GM21786 (cell line): ENCODE measurements around the gene CFP.

Source experiments
- ATAC-seq: cut with Tn5 transposase; IDR thresholded peaks from one replicate; pipeline ENCODE4 v1.9.1; 2021; ENCODE audit not compliant: unreplicated experiment

CFP gene

DNA sequence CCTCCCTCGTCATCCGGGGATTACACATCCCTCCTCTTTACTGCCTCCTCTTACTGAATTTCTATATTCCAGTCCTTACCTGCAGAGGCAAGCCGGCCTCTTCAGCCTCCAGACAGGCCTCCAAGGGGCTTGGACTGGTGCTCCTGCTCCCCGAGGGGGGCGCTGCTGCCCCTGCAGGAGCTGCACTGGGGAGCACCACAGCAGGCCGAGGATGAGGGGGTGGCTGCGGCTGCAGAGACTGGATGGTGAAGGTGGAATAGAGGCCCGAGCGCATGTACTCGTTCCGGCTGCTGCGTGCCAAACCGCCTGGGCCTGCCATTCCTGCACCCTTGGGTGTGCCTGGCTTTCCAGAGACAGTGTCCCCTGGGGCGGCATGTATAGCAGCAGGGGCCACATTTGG lies 9.1 kb upstream of the CFP start:
- no peak for ATAC-seq

GRCh38 chrX:47637546-47638195 lies 7.9 kb upstream of the CFP start:
- ATAC-seq, result peak; percentile 80

GRCh38 chrX:47634871-47635575 lies 5.3 kb upstream of the CFP start:
- no peak for ATAC-seq

DNA sequence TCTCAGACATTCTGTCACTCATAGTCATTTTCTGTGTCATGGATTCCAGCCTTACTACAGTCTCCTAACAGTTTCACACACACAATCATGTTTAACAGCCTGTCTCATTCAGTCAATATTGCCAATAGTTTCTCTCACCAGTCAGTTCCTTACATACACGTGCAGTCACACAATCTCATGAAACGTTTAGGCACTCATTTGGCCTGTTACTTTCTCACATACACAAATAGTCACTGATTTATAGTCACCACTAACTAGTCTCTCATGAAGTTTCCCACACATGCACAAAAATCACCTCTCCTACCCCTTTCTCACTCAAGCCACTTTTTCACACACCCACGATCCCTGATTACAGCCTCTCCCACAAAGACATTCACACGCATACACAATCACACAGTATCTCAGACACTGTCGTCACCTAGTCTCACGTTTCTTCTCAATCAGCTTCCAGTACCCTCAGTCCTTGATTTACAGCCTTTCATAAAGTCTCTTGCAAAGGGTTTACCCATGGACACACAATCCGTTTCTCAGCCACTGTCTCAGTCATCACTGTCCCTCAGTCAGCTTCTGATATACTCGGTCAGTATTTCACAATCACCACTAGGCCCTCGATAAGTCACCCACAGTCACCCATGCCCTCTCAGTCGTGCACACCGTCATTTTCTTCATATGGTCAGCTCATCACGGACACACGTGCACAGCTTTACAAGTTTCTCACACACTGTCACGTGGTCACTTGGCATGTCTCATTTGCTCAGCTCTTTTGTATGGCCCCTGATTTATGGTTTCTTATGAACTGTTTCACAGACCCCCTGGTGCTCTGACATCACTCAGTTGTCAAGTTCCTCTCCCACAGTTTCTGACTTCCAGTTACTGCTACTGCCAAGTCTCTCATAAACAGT lies 4.2 kb upstream of the CFP start:
- ATAC-seq, result no peak

GRCh38 chrX:47632666-47633065 lies 2.9 kb upstream of the CFP start:
- ATAC-seq, result no peak

DNA sequence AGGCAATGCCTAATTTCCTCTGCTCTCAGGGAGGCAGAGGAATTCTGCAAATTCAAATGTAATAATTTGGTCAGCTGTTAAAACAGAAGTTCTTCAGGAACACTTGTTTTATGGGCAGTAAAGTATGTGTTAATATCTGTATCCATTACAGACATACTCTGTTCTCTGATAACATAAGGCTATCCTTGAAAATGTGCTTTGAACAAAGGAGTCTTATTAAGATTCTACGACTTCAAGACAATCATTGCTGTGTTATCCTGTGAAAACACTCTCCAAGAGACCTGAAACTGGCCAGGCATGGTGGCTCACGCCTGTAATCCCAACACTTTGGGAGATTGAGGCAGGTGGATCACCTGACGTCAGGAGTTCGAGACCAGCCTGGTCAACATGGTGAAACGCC lies 1.9 kb upstream of the CFP start:
- no peak for ATAC-seq

GRCh38 chrX:47628982-47629381 lies 748 bp downstream of the CFP start:
- no peak for ATAC-seq

DNA sequence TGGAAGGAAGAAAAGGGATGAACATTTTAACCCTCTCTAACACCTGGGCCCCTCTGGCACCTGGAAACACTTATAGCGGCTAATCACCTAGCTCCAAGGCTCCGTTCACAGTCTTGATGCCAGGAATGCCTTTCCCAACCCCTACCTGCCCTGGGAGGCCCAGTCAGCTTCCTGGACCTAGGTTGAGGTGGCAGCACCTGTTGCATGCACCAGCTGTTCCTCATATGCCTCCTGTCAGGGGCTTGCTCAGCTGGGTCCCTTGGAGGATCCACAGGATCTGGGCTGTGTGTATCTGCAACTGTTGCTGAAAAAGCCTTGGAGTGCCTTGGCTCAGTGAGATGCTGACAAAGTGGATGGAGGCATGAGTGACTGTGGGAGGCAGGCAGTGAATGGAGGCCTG lies 4.4 kb downstream of the CFP start:
- ATAC-seq, result no peak

DNA sequence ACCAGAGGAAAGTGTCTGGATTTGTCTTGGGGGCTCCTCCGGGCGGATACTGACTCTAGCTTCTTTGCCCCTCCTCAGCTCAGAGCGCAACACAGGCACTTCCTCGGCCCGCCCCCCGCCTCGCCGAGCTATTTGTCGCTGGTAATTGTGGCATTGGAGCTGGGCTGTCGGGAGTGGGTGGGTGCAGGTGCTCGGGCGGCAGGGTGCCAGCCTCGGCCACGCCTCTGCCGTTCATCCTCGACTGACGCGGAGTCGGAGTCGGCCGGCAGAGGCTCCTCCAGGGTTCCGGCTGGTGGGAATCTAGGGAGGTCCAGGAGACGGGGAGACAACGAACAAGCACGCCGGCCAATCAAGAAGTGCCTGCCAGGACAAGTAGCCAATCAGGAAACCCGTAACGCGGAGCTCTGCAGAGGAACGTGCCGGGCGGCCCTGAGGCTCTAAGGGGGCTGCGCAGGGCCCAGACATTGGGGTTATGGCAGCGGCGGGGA lies 6.1 kb downstream of the CFP start:
- ATAC-seq, result no peak

- no peak for ATAC-seq
These were observed 7.9 kb downstream of the CFP start for GRCh38 chrX:47621851-47622250.

DNA sequence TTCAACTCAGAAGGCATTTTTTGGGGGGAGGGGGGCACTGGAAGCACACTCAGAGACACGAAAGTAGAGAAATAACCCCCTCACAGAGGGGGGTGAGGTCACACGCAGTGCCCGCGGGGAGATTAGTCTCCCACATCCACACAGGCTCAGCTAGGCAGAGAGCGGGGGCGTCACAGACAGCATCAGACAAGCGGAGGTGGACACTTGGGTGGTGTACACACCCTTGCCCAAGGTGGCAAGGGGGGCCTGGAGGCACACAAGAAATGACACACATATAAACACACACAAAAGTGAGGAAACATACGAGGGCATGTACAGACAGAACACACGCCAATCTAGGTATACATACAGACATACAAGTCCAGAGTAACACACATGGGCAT lies 9.4 kb downstream of the CFP start:
- ATAC-seq, result no peak

DNA sequence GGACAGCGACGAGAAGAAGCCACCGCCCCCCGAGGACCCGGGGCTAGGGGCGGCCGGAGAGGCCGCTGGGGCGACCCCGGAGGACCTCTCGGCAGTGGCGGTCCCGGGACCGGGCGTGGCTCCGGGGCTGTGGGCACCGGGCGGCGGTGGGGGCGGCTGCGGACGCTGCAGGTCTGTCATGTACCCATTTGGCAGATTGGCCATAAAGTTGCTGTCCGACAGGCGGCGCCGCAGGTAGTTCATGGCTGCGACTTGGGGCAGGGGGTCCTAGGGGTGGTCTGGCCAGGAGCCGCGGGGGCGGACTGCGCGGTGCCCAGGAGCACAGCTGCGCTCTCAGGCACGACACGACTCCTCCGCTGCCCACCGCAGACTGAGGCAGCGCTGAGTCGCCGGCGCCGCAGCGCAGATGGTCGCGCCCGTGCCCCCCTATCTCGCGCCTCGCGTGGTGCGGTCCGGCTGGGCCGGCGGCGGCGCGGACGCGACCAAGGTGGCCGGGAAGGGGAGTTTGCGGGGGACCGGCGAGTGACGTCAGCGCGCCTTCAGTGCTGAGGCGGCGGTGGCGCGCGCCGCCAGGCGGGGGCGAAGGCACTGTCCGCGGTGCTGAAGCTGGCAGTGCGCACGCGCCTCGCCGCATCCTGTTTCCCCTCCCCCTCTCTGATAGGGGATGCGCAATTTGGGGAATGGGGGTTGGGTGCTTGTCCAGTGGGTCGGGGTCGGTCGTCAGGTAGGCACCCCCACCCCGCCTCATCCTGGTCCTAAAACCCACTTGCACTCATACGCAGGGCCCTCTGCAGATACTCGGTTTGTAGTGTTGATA lies 10.0 kb downstream of the CFP start, which contains the start of gene SYN1:
TSS of gene SYN1 (minus strand) at position 372 of the 817 bp plus-strand sequence. CDS start at position 243, 129 bp downstream.
- no peak for ATAC-seq

GRCh38 chrX:47618923-47619485 lies 10.7 kb downstream of the CFP start:
- ATAC-seq, result no peak

- no peak for ATAC-seq
These were observed 15.1 kb downstream of the CFP start for GRCh38 chrX:47614618-47615017.

GRCh38 chrX:47613082-47613481 lies 16.6 kb downstream of the CFP start:
- ATAC-seq, result no peak

- ATAC-seq, result no peak
These were observed 17.3 kb downstream of the CFP start for GRCh38 chrX:47612418-47612817.

- no peak for ATAC-seq
These were observed 17.8 kb downstream of the CFP start for GRCh38 chrX:47611926-47612325.

- no peak for ATAC-seq
These were observed 18.2 kb downstream of the CFP start for GRCh38 chrX:47611489-47611888.

- no peak for ATAC-seq
These were observed 19.2 kb downstream of the CFP start for GRCh38 chrX:47610511-47610910.

DNA sequence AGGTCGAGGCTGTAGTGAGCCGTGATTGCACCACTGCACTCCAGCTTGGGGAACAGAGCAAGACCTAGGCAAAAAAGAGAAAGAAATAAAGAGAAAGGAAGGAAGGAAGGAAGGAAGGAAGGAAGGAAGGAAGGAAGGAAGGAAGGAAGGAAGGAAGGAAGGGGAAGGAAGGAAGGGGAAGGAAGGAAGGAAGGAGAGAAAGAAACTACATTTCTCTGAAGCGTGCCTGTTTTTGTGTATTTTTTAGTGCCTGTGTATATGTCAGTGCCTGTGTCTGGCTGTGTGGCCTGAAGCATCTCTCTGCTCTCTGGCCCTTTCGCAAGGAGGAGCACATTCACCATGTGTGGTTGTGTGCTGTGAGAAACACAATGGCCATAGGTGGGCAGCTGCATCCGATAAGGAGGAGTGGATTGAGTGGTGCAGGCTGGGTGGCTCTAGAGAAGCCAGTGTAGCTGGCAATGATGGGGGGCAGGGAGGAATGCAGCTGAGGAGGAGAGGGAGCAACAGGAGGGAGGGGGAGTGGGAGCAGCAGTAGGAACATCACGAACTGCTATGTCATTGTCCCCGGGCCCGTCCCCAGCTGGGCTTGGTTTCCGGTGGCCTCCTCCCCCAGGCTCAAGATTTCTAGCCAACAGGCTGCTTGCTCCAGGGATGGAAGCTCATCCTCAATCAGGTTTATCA lies 21.5 kb downstream of the CFP start:
- ATAC-seq, result no peak
